22Rv1 (cell line): ENCODE results near the gene PAQR8.

ENCODE experiments used
- ZFX ChIP-seq: fragments of 450-650 bp; IDR thresholded peaks from 2 replicates; pipeline ENCODE4 v1.6.1; 2017; ENCODE audit warnings: antibody characterized with exemption, borderline replicate concordance
- TF ChIP-seq, protein P1 (sequence below): fragments of 450-650 bp; IDR thresholded peaks from 2 replicates; pipeline ENCODE4 v1.5.1; 2017; ENCODE audit warnings: mild to moderate bottlenecking

DNA sequence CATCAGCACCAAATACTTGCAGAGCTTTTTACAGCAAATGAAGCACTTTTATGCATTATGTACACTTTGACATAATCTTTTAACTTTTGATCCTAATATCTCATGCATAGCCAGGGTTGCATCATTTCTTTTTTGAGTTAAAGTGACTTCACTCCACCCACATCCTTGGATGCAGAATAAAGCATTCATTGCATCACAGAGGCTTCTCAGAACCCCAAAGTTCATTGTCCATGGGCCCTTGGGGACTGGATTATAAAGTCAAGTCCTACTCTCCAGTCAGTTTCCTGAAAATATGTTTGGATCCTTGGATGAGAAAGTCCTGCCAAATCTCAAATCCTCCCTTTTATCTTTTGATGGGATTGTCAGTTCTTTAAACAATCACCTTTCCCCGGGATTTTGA is 47.5 kb downstream of the PAQR8 start:
- TF ChIP-seq, protein P1, sequence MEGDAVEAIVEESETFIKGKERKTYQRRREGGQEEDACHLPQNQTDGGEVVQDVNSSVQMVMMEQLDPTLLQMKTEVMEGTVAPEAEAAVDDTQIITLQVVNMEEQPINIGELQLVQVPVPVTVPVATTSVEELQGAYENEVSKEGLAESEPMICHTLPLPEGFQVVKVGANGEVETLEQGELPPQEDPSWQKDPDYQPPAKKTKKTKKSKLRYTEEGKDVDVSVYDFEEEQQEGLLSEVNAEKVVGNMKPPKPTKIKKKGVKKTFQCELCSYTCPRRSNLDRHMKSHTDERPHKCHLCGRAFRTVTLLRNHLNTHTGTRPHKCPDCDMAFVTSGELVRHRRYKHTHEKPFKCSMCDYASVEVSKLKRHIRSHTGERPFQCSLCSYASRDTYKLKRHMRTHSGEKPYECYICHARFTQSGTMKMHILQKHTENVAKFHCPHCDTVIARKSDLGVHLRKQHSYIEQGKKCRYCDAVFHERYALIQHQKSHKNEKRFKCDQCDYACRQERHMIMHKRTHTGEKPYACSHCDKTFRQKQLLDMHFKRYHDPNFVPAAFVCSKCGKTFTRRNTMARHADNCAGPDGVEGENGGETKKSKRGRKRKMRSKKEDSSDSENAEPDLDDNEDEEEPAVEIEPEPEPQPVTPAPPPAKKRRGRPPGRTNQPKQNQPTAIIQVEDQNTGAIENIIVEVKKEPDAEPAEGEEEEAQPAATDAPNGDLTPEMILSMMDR: no peak
- TF ChIP-seq ZFX: no peak
